CD14-positive monocyte (primary cell): ENCODE results near the gene CLDN9. TPM values are rescaled to one million over a fixed set of nuclear protein-coding genes. Genes with fewer than 3 reads are reported as not detected.

ENCODE experiments used
- DNase-seq, 3 donors: peaks; one replicate each; pipeline ENCODE4 v3.0.0-alpha.2; 2011 to 2022
- H2AFZ ChIP-seq: 2 replicates; pipeline ENCODE4 v1.6.0; 2012; ENCODE audit warnings: mild to moderate bottlenecking, low read depth, low read length, inconsistent platforms; ENCODE audit not compliant: insufficient read depth, poor library complexity, severe bottlenecking
- H3K27ac ChIP-seq, 2 donors: 1 replicate in 1 of 2; 2 replicates in 1 of 2; pipeline ENCODE4 v1.5.1; 2012 to 2013; ENCODE audit warnings: low read length in 2 of 2, control low read depth in 1 of 2, inconsistent platforms in 1 of 2, low read depth in 1 of 2, mild to moderate bottlenecking in 1 of 2
- H3K27me3 ChIP-seq, 2 donors: one replicate each; pipeline versions ENCODE4 v1.6.0 to v1.6.1; 2011 to 2013; ENCODE audit warnings: low read length in 2 of 2; ENCODE audit not compliant: control insufficient read depth in 2 of 2, insufficient read depth in 2 of 2
- H3K36me3 ChIP-seq, 2 donors: replicated peaks in 1 of 2; 1 replicate in 1 of 2; 2 replicates in 1 of 2; pipeline versions ENCODE4 v1.5.1 to v1.6.1; 2012 to 2013; ENCODE audit warnings: low read length in 2 of 2, control low read depth in 1 of 2, inconsistent platforms in 1 of 2, mild to moderate bottlenecking in 1 of 2; ENCODE audit not compliant: insufficient read depth in 2 of 2, control insufficient read depth in 1 of 2
- H3K4me1 ChIP-seq, 2 donors: 1 replicate in 1 of 2; 2 replicates in 1 of 2; pipeline versions ENCODE4 v1.5.1 to v1.6.1; 2012 to 2013; ENCODE audit warnings: low read length in 2 of 2, control low read depth in 1 of 2, inconsistent platforms in 1 of 2, mild to moderate bottlenecking in 1 of 2, moderate library complexity in 1 of 2; ENCODE audit not compliant: insufficient read depth in 2 of 2, control insufficient read depth in 1 of 2
- H3K4me2 ChIP-seq: replicated peaks from 2 replicates; pipeline ENCODE3; 2012; ENCODE audit warnings: low read length, moderate library complexity, mild to moderate bottlenecking; ENCODE audit not compliant: poor library complexity, severe bottlenecking; ENCODE audit errors: extremely low read depth
- H3K4me3 ChIP-seq, 3 experiments: fragments of 200-600 bp in 1 of 3; sonication (generic) in 1 of 3; replicated peaks in 1 of 3; 1 replicate in 2 of 3; 2 replicates in 1 of 3; pipeline ENCODE4 v1.5.1; 2011 to 2013; ENCODE audit warnings: low read length in 3 of 3, mild to moderate bottlenecking in 3 of 3, control low read depth in 2 of 3, low read depth in 2 of 3, inconsistent platforms in 1 of 3, moderate library complexity in 1 of 3
- H3K79me2 ChIP-seq: 2 replicates; pipeline ENCODE4 v1.6.0; 2012; ENCODE audit warnings: mild to moderate bottlenecking, control low read depth, inconsistent platforms, low read length, moderate library complexity; ENCODE audit not compliant: insufficient read depth
- H3K9ac ChIP-seq: 2 replicates; pipeline ENCODE4 v1.6.0; 2017; ENCODE audit warnings: low read length, mild to moderate bottlenecking; ENCODE audit not compliant: insufficient read depth, poor library complexity, severe bottlenecking
- H3K9me3 ChIP-seq, 2 donors: replicated peaks in 1 of 2; 1 replicate in 1 of 2; 2 replicates in 1 of 2; pipeline versions ENCODE4 v1.5.1 to v1.6.1; 2012 to 2013; ENCODE audit warnings: low read length in 2 of 2, control low read depth in 1 of 2; ENCODE audit not compliant: control insufficient read depth in 1 of 2, insufficient read depth in 1 of 2
- H4K20me1 ChIP-seq: 2 replicates; pipeline ENCODE4 v1.6.0; 2012; ENCODE audit warnings: mild to moderate bottlenecking, low read length, control low read depth, moderate library complexity; ENCODE audit not compliant: insufficient read depth
- H3K27ac Mint-ChIP-seq, 7 donors: one replicate each; pipeline ENCODE4 v1.8.0; 2020; ENCODE audit warnings: mild to moderate bottlenecking in 7 of 7, mixed read lengths in 7 of 7, moderate library complexity in 6 of 7, inconsistent platforms in 2 of 7
- H3K27me3 Mint-ChIP-seq, 3 donors: one replicate each; pipeline ENCODE4 v1.8.0; 2021 to 2022; ENCODE audit warnings: low read depth in 3 of 3, mild to moderate bottlenecking in 3 of 3, mixed read lengths in 3 of 3, moderate library complexity in 3 of 3, inconsistent platforms in 1 of 3
- H3K36me3 Mint-ChIP-seq, 2 donors: one replicate each; pipeline ENCODE4 v1.8.0; 2020; ENCODE audit warnings: mixed read lengths in 2 of 2, inconsistent platforms in 1 of 2, mild to moderate bottlenecking in 1 of 2
- H3K4me1 Mint-ChIP-seq: one replicate; pipeline ENCODE4 v1.8.0; 2020; ENCODE audit warnings: mild to moderate bottlenecking, mixed read lengths
- H3K4me3 Mint-ChIP-seq, 2 donors: one replicate each; pipeline ENCODE4 v1.8.0; 2020; ENCODE audit warnings: mild to moderate bottlenecking in 2 of 2, mixed read lengths in 2 of 2, moderate library complexity in 1 of 2
- H3K9me3 Mint-ChIP-seq, 7 donors: one replicate each; pipeline ENCODE4 v1.8.0; 2020 to 2022; ENCODE audit warnings: mixed read lengths in 7 of 7, mild to moderate bottlenecking in 6 of 7, moderate library complexity in 6 of 7, inconsistent platforms in 2 of 7
- CTCF ChIP-seq: fragments of 200-600 bp; IDR thresholded peaks from one replicate; pipeline ENCODE4 v1.8.0; 2022; ENCODE audit warnings: antibody characterized with exemption, mild to moderate bottlenecking
- WGBS: methylation state at CpG from one replicate; pipeline ENCODE4 v1.1.5; 2013; ENCODE audit warnings: missing lambda C conversion rate; ENCODE audit not compliant: insufficient coverage; 5-methylcytosine and 5-hydroxymethylcytosine counted together
- intact Hi-C, 2 donors: fragments of 100-400 bp; cut with micrococcal nuclease; formaldehyde crosslinking; loops; one replicate each; pipeline versions ENCODE4 v1.15.0 to v1.15.1; 2023
- polyA plus RNA-seq, 3 donors: library from polyadenylated mRNA; depleted of rRNA in 1 of 3; unstranded in 2 of 3; stranded (reverse) in 1 of 3; fragments of 300-500 nt in 2 of 3; fragments of >200 nt in 1 of 3; fragmentation: Illumina TruSeq in 2 of 3; gene quantifications; 1 replicate in 2 of 3; 2 replicates in 1 of 3; pipeline ENCODE4 v1.2.3, GENCODE V29; 2012 to 2021

The CLDN9 gene
- polyA plus RNA-seq, 3 donors = 2.1 TPM; not detected in 2

GRCh38 chr16:3020247-3020603, 7.5 kb downstream of the CLDN9 start, which contains the start of gene TNFRSF12A:
Gene TNFRSF12A, plus strand, starts transcription at chr16:3020368. Its CDS starts 30 bp downstream, at chr16:3020398.
- Histone ChIP-seq H3K36me3 (no peaks in the 10 kb centered on the region), H2AFZ (peak within 1 kb of the TSS; percentile 69)

More at GRCh38 chr16:3020247-3020603, 7.5 kb downstream of the CLDN9 start, which contains the start of gene TNFRSF12A:
- intact Hi-C loops = loop anchor here (2.0 to 10.0 kb wide), 5 partner anchors 13 to 1252 kb away; partner anchors contain the start of genes ELOB (in 1 of the 2), PAQR4 (in 1 of the 2) and TFAP4 (in 1 of the 2)
- peaks cover 60 to 64% of the 10 kb centered on the region in 2 donors for H3K4me1 ChIP-seq
- no peaks in the 10 kb centered on the region for H3K79me2 ChIP-seq
- H3K27ac ChIP-seq = peak within 1 kb of the TSS; percentile 36 to 96
- Mint-ChIP-seq H3K4me1 (peaks cover 52% of the 10 kb centered on the region), H3K27ac (peak within 1 kb of the TSS; percentile 66 to 99 (median 95)), H3K27me3 (peaks cover 24 to 33% (median 24%) of the 10 kb centered on the region in 3 donors), H3K4me3 (peak within 1 kb of the TSS; percentile 88 to 96), H3K9me3 (peaks cover 0 to 6% (median 0%) of the 10 kb centered on the region in 7 donors), H3K36me3 (peaks cover 0 to 3% of the 10 kb centered on the region in 2 donors)
- peaks cover 0 to 20% of the 10 kb centered on the region in 2 donors for H3K27me3 ChIP-seq
- H3K9ac ChIP-seq = peak within 1 kb of the TSS; percentile 59
- peaks cover 42% of the 10 kb centered on the region for H4K20me1 ChIP-seq
- TF ChIP-seq CTCF = no peak
- peak; percentile 65 to 78 (median 76) for DNase-seq
- peak within 1 kb of the TSS; percentile 47 to 91 (median 60) for H3K4me3 ChIP-seq
- peak within 1 kb of the TSS; percentile 99 for H3K4me2 ChIP-seq
- H3K9me3 ChIP-seq = no peaks in the 10 kb centered on the region
- WGBS = under 1% methylated on average over 45 of the region's 49 CpGs
